NCI-H524 treated with DMSO at 0.1 percent for 48 hours (cell line): ENCODE data around the gene LETM1.

Experiments used
- DNase-seq: peaks from one replicate; lab custom pipeline; 2025; lab: John Stamatoyannopoulos, UW

LETM1 gene

GRCh38 chr4:1825326-1825725 is 30.6 kb downstream of the LETM1 start:
- DNase-seq: no peak

GRCh38 chr4:1824746-1825145 is 31.2 kb downstream of the LETM1 start:
- no peak for DNase-seq

GRCh38 chr4:1823545-1823932 is 32.4 kb downstream of the LETM1 start:
- no peak for DNase-seq

- no peak for DNase-seq
These were observed 33.1 kb downstream of the LETM1 start for GRCh38 chr4:1822568-1823544.

- DNase-seq: no peak
These were observed 34.0 kb downstream of the LETM1 start for GRCh38 chr4:1821679-1822567.

- no peak for DNase-seq
These were observed 36.1 kb downstream of the LETM1 start for GRCh38 chr4:1819816-1820215.

- DNase-seq: no peak
These were observed 36.7 kb downstream of the LETM1 start for GRCh38 chr4:1819284-1819683.

- no peak for DNase-seq
These were observed 39.7 kb downstream of the LETM1 start for GRCh38 chr4:1815997-1816860.

- DNase-seq: no peak
These were observed 40.6 kb downstream of the LETM1 start for GRCh38 chr4:1815096-1815996.

GRCh38 chr4:1814453-1814852 is 41.5 kb downstream of the LETM1 start:
- DNase-seq: no peak

- no peak for DNase-seq
These were observed 42.0 kb downstream of the LETM1 start for GRCh38 chr4:1813915-1814314.

GRCh38 chr4:1813231-1813630 is 42.7 kb downstream of the LETM1 start:
- DNase-seq: no peak

GRCh38 chr4:1812720-1813119 is 43.2 kb downstream of the LETM1 start:
- DNase-seq: no peak

GRCh38 chr4:1810765-1811164 is 45.2 kb downstream of the LETM1 start:
- no peak for DNase-seq

GRCh38 chr4:1809754-1810502 is 46.0 kb downstream of the LETM1 start:
- DNase-seq: peak; percentile 25

- no peak for DNase-seq
These were observed 46.9 kb downstream of the LETM1 start for GRCh38 chr4:1808851-1809753.

GRCh38 chr4:1808396-1808795 is 47.6 kb downstream of the LETM1 start:
- no peak for DNase-seq

- DNase-seq: no peak
These were observed 48.6 kb downstream of the LETM1 start for GRCh38 chr4:1807332-1807777.
